ENCODE data around the gene TXNRD2.
"Not testable (repeated sequence)": the region's sequence is repeated elsewhere in the genome, so short reads cannot be mapped to it uniquely, and the experiment has no call there.

The TXNRD2 gene

DNA sequence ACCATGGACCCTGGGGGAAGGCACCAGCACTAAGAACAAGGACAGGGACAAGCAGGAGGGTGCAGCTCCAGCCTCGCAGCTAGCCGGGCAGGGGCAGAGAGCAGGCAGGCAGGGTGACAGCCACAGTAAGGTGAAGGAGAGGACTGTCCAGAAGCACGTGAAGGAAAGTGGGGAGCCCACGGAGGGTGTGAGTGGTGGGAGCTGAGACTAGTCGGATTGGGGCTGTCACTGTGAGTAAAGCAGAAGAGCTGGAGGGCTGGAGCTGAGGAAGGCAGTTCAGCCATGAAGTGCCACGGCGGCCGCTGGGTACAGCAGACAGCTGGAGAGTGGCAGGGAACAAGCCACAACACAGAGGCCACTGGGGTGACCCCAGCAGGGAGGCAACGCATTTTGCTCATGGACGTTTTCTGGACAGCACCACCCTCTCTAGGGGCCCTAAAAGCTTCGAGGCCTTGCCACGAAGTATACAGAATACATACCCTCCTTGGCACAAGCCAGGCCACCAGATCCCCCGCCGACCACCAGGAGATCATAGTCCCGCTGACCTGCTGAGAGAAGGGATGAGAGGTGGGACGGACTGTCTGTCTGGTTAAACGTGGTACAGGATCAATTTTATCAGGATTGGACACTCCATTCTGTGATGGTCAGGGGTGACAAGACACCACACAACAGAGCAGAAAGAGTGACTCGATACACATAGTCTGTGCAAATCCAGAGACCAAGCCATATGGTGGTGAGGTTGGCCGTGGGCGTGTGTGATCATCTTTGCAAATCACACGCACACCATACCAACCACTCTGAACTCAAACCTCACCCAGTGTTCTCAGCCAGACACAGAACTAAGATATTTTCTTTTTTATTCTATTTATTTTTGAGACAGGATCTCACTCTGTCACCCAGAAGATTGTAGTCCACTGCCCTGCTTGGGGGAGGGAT is 10.8 kb downstream of the TXNRD2 start:
- no peak for DNase-seq (ENCODE audit: low read depth, low spot score)
- H3K27ac ChIP-seq: no peak overlapping the region

DNA sequence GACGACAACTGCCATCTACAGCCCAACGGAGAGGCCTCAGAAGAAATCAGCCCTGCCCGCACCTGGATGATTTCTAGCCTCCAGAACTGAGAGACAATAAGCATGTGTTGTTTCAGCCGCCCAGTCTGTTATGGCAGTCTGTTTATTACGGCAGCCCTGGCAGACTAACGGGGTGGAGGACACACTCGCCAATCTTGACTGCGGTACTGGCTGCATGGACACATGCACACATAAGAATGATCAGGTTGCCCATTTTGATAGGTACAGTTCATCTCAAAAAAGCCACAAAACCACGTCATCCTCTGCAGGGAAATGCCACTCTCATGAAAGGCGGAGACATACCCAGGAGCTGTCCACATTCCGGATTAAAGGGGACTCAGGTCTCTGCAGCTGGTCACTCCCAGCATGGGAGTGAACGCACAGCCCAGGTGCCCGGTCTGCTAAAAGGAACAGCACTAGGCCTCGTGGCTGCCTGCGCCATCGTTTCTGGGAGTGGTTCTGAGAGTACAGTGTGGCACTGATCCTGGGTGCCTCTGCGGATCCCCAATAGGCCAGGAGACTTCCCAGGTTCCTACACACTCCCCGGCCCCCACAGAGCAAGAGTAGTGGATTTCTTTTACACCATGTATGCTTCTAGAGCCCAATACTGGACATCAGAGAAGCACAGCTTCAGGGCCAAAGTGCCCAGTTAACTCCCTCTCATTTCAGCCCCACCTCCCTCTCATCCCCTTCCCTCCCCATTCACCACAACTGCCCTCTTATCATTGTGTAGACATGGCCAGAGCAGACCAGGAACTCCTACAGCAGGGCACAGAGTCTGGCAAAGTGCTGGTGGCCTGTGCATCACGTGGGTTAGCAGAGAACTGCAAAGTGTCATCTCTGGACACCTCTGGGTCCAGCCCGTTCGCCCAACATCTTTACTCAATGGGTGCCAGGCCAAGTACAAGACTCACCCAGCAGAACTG is 11.8 kb downstream of the TXNRD2 start:
- H3K27ac ChIP-seq: no peak overlapping the region
- DNase-seq (ENCODE audit: low read depth, low spot score): no peak

DNA sequence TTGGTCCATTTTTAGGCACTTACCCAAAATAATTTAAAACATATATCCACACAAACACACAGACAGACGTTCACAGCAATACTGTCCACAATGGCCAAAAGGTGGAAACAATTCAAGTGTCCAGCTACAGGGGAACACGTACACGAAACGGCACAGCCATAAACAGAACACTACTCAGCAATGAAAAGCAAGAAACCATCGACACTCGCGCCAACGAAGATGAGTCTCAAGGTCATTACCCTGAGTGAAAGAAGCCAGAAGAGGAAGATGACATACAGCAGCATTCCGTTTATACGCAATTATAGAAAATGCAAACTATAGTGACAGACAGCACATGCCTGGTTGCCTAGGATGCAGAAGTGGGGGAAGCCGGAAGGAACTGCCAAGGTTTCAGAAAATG is 13.4 kb downstream of the TXNRD2 start:
- no peak for DNase-seq (ENCODE audit: low read depth, low spot score)
- H3K27ac ChIP-seq: no peak overlapping the region

- H3K27ac ChIP-seq: no peak overlapping the region
- no peak for DNase-seq (ENCODE audit: low read depth, low spot score)
Observed at GRCh38 chr22:19927696-19928095, 13.9 kb downstream of the TXNRD2 start.

GRCh38 chr22:19926028-19926427 is 15.6 kb downstream of the TXNRD2 start:
- not testable (repeated sequence) for DNase-seq (ENCODE audit: low read depth, low spot score); H3K27ac ChIP-seq

DNA sequence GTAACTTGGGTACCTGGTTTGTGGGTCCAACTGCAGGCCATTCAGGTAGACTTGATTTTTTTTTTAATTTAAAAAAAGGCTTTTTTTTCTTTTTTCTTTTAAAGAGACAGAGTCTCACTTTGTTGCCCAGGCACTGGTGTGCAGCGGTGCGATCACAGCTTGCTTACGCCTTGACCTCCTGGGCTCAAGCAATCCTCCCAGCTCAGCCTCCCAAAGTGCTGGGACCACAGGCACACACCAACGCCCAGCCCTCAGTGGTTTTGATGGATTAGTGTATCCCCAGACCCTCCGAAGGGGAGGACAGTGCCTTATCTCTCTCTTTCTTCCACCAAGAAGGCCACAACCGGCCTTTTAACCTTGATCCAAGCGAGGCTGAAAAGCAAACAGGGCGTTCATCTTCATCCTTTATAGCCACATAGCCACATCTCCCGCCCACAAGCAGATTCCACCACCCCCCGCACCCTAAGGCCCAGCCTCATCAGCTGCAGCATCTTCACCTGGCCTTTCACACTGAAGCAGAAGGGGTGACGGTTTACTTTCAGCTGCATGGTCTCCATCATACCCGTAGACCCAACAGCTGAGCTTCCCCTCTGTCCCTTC is 17.6 kb downstream of the TXNRD2 start:
- no peak overlapping the region for H3K27ac ChIP-seq
- no peak for DNase-seq (ENCODE audit: low read depth, low spot score)

GRCh38 chr22:19921544-19922081 is 20.0 kb downstream of the TXNRD2 start:
- no peak for DNase-seq (ENCODE audit: low read depth, low spot score)
- no peak overlapping the region for H3K27ac ChIP-seq

DNA sequence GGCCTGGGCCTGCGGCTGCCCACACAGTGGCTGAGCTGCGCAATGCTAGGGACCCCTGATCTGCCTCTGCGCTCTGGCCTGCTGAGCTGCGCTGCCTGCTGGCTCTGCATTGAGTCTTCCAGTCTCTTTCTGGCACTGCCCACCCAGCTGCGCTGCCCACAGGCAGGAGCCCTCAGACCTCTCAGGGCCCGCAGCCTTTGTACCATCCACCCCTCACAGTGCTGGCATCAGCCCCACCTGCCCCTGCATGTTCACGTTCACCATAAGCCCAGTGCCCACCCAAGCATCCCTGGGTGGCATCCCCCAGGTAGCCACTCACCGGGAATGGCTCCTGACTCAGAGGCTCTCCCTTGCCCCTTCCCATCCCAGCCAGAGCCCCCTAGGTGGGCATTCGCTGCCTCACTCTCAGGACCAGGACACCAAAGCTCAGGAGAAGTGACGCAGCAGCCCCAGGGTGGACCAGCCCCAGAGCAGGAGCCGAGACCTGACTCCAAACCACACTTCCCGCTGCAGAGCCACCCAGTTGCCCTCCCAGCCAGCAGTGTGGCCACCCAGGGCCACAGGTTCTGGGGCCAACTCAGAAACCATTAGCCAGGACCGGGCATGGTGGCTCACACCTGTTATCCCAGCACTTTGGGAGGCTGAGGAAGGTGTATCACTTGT is 21.8 kb downstream of the TXNRD2 start:
- no peak overlapping the region for H3K27ac ChIP-seq
- DNase-seq (ENCODE audit: low read depth, low spot score): no peak

DNA sequence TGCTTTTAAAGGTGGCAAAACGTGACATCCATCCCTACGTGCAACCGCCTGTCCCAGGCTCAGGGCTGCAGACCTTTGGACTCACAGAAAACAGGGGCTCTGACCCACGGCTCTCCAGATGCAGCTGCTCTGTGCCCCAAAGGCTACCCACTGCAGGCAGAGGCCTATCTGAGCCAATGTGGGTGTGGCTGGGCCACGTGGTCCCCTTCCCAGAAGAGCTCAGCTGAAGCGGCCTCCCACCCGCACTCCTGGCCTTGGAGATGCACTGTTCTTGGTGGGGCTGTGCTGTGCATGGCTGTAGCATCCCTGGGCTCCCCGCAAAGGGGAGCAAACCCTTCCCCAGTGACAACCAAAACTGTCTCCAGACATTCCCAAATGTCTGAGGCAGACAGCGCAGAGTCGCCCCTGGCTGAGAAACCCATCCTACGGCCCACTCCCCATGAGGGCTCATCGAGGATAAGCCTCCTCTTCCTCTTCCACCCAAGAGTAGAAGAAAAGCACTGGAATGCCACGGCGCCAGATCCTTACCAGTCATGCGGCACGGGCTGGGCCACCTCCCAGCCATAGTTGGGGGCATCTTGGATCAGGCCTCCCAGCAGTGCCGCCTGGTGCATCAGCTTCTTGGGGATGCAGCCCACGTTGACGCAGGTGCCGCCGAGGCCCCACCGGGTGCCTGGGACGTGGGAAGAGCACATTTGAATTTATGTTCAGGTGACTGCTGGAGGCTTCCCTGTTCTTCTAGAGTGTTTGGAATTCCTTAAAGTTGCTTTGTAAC is 23.1 kb downstream of the TXNRD2 start:
- H3K27ac ChIP-seq: no peak overlapping the region

DNA sequence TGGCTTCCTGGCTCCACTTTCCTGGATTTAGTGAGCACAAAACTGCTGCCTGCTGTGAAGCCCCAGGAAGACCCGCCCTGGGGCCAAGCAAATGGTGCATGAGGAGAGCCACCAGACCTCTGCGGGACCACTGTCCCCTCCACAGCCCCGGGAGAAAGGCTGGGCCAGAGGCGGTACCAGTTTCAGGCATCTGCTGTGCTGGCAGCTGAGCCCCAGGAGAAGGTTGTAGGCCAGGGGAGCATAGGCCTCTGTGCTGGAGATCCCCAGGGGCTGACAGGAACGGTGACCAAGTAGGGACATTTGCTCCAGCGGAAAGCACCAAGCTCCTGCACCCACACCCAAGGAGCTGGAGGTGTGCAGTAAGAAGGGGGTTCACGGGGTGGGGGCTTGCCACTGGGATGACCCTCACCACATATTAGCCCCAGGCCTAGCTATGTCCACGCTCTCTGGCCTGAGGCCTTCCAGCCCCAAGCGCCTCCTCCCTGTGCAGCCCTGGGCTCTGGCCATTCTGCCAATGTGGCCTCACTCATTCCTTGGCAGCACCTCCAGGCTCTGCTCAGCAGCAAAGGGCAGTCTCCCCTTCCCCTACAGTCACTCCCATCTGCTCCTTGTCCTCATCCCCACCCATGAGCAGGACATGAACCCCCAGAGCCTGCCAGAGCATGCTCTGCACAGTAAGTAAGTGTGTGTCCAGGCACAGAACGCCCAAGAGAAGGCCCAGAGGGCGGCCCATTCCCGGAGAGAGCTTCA is 24.1 kb downstream of the TXNRD2 start:
- DNase-seq (ENCODE audit: low read depth, low spot score): no peak

More for the DNA sequence above, 23.1 kb downstream of the TXNRD2 start:
- no peak for DNase-seq (ENCODE audit: low read depth, low spot score)

GRCh38 chr22:19916941-19917340 is 24.7 kb downstream of the TXNRD2 start:
- H3K27ac ChIP-seq: no peak overlapping the region
- no peak for DNase-seq (ENCODE audit: low read depth, low spot score)

More for the DNA sequence above, 24.1 kb downstream of the TXNRD2 start:
- no peak overlapping the region for H3K27ac ChIP-seq

GRCh38 chr22:19916006-19916405 is 25.6 kb downstream of the TXNRD2 start:
- H3K27ac ChIP-seq: no peak overlapping the region
- DNase-seq (ENCODE audit: low read depth, low spot score): no peak

- H3K27ac ChIP-seq: no peak overlapping the region
- no peak for DNase-seq (ENCODE audit: low read depth, low spot score)
Observed at GRCh38 chr22:19915287-19915954, 26.2 kb downstream of the TXNRD2 start.

DNA sequence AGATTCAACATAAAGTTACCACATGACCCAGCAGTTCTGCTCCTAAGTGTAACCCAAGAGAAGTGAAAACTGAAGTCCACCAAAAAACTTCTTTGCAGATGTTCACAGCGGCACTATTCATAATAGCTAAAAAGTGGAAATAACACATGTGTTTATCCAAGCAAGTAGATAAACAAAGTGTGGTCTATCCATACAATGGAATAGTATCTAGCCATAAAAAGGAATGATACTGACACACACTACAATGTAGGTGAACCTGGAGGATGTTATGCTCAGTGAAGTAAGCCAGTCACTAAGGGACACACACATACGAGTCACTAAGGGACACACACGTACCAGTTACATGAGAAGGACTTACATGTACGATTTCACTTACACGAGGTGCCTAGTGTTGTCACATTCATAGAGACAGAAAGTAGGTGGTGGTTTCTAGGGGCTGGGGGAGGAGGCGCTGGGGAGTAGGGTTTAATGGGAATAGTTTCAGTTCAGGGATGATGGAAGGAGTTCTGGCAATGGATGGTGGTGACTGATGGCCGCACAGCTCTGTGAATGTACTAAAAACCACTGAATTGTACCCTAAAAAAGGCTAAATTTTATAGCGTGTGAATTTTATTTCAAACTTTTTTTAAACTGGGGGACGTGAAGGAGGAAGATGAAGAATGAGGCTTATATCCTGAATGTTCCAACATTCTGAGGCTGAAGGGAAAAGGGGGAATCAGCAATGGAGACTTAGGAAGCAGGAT is 27.2 kb downstream of the TXNRD2 start:
- no peak for DNase-seq (ENCODE audit: low read depth, low spot score)
- no peak overlapping the region for H3K27ac ChIP-seq

GRCh38 chr22:19913337-19913936 is 28.2 kb downstream of the TXNRD2 start:
- no peak for DNase-seq (ENCODE audit: low read depth, low spot score)
- no peak overlapping the region for H3K27ac ChIP-seq

DNA sequence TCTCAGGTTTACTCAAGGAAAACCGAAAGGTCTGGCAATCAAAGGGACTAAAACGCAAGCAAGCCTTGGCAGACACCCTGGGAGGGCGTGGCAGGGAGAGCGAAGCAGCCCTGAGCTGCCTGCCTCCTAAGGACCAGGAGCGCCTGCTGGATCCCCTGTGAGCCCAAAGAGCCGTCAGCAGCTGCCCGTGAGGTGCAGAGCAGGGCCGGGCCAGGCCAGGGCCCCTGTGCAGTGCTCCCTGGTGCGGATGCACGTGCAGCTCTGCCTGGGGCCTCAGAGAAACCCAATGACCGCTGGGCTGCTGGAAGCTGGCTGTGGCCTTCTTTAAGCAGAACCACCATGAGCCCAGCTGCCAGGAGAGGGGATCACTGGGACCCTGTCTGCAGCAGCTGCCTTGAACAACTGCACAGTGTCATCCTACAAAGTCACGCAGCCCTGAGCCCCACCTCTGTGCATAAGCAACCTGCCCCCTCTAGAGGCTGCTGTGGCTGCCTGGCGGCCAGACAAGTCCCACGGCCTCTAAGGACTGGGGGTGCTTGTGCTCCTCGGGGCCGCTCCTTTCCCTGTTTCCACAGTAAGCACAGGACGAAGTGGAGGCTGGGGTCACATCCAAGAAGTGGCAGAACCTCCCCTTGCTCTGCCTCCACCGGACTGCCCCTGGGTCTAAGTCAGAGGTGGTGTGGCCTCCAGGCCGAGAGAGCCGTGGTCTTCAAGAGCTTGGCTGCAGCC is 29.2 kb downstream of the TXNRD2 start:
- DNase-seq (ENCODE audit: low read depth, low spot score): no peak
- H3K27ac ChIP-seq: no peak overlapping the region
